HFF-Myc (cell line): ENCODE data around the gene TBC1D32.
"Not testable (repeated sequence)": the region's sequence is repeated elsewhere in the genome, so short reads cannot be mapped to it uniquely, and the experiment has no call there.

Source experiments
- DNase-seq: peaks from one replicate; pipeline ENCODE4 v3.0.0-alpha.2; 2011; ENCODE audit warnings: low read depth; ENCODE audit errors: extremely low read depth
- H3K4me3 ChIP-seq: replicated peaks from 2 replicates; pipeline ENCODE4 v1.5.1; 2011; ENCODE audit warnings: low read depth, mild to moderate bottlenecking, control low read depth, low read length
- TF ChIP-seq, protein P1 (sequence below): IDR thresholded peaks from 2 replicates; pipeline ENCODE4 v1.5.1; 2012; ENCODE audit warnings: mild to moderate bottlenecking, low read depth, low read length, control low read depth; ENCODE audit errors: missing control alignments

The TBC1D32 gene

DNA sequence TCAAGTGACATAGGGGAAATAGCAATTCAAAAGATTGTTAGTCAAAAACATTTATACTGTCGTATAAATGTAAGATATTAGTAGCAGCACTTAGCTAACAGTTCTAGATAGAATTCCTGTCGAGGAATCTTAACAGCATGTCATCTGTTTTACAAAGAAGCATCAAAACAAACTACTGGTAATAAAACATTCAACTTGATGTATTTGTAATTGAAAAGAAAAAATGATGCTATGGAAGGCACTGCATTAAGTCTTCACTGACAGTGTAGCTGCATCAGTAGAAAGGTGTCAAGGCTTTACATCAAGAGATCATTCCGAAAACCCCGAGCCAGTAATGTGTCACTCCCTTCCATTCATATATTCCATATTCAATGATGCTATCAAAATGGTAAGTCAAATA lies 223.5 kb downstream of the TBC1D32 start:
- DNase-seq, result no peak
- TF ChIP-seq, protein P1, sequence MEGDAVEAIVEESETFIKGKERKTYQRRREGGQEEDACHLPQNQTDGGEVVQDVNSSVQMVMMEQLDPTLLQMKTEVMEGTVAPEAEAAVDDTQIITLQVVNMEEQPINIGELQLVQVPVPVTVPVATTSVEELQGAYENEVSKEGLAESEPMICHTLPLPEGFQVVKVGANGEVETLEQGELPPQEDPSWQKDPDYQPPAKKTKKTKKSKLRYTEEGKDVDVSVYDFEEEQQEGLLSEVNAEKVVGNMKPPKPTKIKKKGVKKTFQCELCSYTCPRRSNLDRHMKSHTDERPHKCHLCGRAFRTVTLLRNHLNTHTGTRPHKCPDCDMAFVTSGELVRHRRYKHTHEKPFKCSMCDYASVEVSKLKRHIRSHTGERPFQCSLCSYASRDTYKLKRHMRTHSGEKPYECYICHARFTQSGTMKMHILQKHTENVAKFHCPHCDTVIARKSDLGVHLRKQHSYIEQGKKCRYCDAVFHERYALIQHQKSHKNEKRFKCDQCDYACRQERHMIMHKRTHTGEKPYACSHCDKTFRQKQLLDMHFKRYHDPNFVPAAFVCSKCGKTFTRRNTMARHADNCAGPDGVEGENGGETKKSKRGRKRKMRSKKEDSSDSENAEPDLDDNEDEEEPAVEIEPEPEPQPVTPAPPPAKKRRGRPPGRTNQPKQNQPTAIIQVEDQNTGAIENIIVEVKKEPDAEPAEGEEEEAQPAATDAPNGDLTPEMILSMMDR, result no peak
- H3K4me3 ChIP-seq, result no peak overlapping the region

DNA sequence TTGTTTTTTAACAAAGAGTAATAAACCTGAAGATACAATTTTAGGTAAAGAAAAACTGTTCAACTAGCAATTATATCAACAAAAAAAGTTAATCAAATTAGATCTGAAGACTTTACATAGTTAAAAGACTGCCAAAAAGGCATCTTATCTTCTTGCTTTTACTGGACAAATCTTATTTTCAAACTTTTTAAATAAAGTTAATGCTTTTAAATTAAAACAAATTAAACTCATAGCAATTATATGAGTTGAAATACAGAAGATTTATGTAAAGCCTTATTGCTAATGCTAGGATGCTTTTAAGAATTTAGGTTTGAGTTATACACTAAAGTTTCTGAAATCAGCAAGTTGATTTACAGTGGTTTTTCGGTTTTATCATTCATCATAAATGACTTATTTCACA lies 227.3 kb downstream of the TBC1D32 start:
- H3K4me3 ChIP-seq, result no peak overlapping the region

DNA sequence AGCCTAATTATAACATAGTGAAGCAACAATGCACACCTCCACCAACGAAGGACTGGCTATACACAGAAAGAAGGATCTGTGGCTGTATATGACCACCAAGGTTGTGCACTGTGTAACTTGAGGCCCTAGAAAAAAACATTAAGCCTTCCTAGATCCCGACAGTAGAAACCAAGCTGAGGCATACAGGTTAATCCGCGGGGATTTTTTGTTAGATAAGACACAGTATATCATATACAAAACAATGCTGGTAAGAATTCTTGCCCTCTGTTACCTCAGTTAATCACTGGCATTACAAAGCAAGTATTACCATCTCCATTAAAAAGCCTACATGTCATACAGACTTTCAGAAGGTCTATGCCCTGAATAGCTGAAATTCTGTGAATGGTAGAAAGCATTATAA lies 228.8 kb downstream of the TBC1D32 start:
- TF ChIP-seq, protein P1, result no peak
- no peak overlapping the region for H3K4me3 ChIP-seq
- no peak for DNase-seq

More for the DNA sequence above, 227.3 kb downstream of the TBC1D32 start:
- TF ChIP-seq, protein P1, result no peak
- DNase-seq, result no peak

DNA sequence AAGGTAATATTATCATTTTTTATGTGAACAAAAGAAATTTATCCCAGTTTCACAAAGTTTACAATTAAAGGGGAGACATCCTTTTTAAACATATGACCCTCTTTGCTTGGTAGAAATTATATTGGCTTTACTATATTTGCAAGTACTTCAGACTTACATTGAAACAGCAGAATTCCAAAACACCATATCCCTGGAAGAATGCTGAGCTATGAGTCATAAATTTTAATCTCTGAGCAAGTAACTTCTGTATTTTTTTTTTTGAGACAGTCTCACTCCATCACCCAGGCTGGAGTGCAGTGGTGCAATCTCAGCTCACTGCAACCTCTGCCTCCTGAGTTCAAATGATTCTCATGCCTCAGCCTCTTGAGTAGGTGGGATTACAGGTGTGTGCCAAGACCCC lies 240.4 kb downstream of the TBC1D32 start:
- no peak overlapping the region for H3K4me3 ChIP-seq
- TF ChIP-seq, protein P1, result no peak
- no peak for DNase-seq

DNA sequence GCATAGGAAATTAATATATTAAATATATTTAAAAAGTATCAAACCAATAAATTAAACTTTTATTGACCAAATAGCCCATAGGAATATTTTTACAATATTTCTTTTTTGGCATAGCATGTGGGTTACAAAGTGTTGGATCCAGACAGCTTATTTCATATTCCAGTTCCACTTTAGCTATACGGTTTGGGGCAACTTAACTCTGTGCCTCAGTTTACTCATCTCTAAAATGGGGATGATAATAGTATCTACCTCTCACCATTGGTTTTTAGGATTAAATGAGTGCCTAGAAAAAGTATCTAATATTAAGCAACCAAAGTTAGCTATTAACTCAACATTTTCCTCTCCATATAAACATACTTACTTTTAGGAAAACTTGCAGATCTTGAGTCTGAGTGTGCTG lies 243.8 kb downstream of the TBC1D32 start:
- TF ChIP-seq, protein P1, result no peak
- H3K4me3 ChIP-seq, result no peak overlapping the region
- no peak for DNase-seq

DNA sequence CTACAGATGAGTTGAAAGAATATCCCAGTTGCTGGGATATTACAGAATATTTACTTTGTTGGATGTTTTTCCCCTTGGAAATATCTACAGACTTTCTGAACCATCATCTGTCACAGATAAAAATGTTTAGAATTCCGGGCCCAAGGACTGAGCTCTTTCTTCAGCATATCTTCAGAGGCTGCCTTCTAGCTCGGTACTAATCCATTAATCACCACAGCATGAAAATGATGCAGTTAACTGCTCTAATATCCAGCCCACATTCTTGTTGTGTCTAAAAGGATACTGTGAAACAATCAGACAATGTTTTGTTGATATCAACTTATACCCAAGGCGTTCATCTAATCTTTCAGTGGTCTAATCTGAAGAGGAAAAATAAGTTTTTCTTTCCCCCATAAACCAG lies 247.4 kb downstream of the TBC1D32 start:
- DNase-seq, result no peak
- no peak overlapping the region for H3K4me3 ChIP-seq
- TF ChIP-seq, protein P1, result no peak

DNA sequence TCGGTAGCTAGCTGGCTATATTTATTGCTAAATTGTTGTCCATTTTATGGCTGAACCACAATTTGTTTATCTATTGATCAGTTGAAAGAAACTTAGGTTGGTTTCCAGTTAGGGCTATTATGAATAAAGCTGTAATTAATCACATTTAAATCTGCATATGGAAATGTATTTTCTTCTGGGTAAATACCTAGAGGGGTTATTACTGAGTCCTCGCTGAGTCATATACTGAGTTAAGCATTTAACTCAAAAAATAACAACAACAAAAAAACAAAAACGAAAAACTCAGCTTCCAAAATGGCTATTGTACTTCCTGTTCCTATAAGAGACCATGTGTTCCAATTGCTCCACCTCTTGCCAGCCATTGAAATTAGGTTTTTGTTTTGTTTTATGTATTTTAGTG lies 258.2 kb downstream of the TBC1D32 start:
- H3K4me3 ChIP-seq, result no peak overlapping the region
- no peak for DNase-seq
- TF ChIP-seq, protein P1, result no peak

DNA sequence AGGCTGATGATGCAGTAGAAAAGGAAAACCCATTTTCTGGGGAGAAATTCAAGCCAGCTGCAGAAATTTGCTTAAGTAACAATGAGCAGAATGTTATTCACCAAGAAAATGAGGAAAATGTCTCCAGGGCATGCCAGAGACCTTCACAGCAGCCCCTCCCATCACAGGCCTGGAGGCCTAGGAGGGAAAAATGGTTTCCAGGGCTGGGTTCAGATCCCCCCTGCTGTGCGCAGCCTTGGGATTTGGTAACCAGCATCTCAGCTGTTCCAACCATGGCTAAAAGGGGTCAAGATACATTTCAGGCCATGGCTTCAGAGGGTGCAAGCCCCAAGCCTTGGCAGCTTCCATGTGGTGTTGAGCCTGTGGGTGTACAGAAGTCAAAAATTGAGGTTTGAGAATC lies 265.5 kb downstream of the TBC1D32 start:
- not testable (repeated sequence) for DNase-seq, H3K4me3 ChIP-seq
